K562 (cell line): ENCODE results near the gene FBXO4. TPM values are rescaled to one million over a fixed set of nuclear protein-coding genes. Genes with fewer than 3 reads are reported as not detected.
A peak's percentile ranks its signal among the peaks of the same experiment; 100 is the strongest.

Experiments used
- ATAC-seq: fragments of 200-7000 bp; cut with Tn5 transposase; 3 replicates; pipeline ENCODE4 v1.9.1; 2020; ENCODE audit warnings: moderate library complexity
- BruUV-seq: library from RNA; stranded (reverse); fragments of 400-500 nt; replicated peaks from 2 replicates; lab custom pipeline; 2021; lab: Mats Ljungman, UMichigan
- CTCF ChIA-PET: fragments of 300-600 bp; formaldehyde crosslinking; extraction: SDS; loops from one replicate; lab custom pipeline; 2021; ENCODE audit warnings: low intra/inter-chr PET ratio; lab: Yijun Ruan, JAX
- POLR2A ChIA-PET: fragments of 300-600, 350-650 bp; sonication (Branson Sonifier 250); formaldehyde crosslinking; extraction: SDS; loops from one replicate; lab custom pipeline; 2021; ENCODE audit warnings: antibody characterized with exemption, inconsistent platforms; lab: Yijun Ruan, JAX
- DNase-seq, 4 experiments: peaks; one replicate each; pipeline versions ENCODE4 v3.0.0 to v3.0.0-alpha.2; 2011 to 2018; ENCODE audit warnings: low spot score in 3 of 4, mixed read lengths in 3 of 4; ENCODE audit errors: extremely low read depth in 1 of 4
- FAIRE-seq: peaks from 2 replicates; lab custom pipeline; 2011; peaks lifted over from hg19 to GRCh38; lab: Jason Lieb, UNC
- H2AFZ ChIP-seq: 2 replicates; pipeline ENCODE4 v1.6.0; 2011; ENCODE audit warnings: low read depth, low read length, control low read depth, inconsistent platforms
- H3K27ac ChIP-seq: fragments of 200-600 bp; 3 replicates; pipeline ENCODE4 v1.8.0; 2011; ENCODE audit warnings: low read depth, mild to moderate bottlenecking, control low read depth, inconsistent platforms, low read length, moderate library complexity, mixed read lengths; ENCODE audit errors: extremely low read depth
- H3K27me3 ChIP-seq, 2 experiments: fragments of 300-600 bp in 1 of 2; 2 replicates in 1 of 2; 3 replicates in 1 of 2; pipeline versions ENCODE4 v1.6.0 to v1.8.0; 2011; ENCODE audit warnings: inconsistent platforms in 2 of 2, low read length in 2 of 2, mild to moderate bottlenecking in 1 of 2, mixed read lengths in 1 of 2, moderate library complexity in 1 of 2; ENCODE audit not compliant: control insufficient read depth in 2 of 2, insufficient read depth in 2 of 2
- H3K36me3 ChIP-seq: fragments of 300-600 bp; 3 replicates; pipeline ENCODE4 v1.8.0; 2011; ENCODE audit warnings: mild to moderate bottlenecking, low read length, inconsistent platforms; ENCODE audit not compliant: control insufficient read depth, insufficient read depth
- H3K4me1 ChIP-seq, 2 experiments: fragments of 200-600 bp in 1 of 2; replicated peaks in 1 of 2; 2 replicates in 1 of 2; 3 replicates in 1 of 2; pipeline versions ENCODE4 v1.5.1 to v1.8.0; 2011; ENCODE audit warnings: inconsistent platforms in 2 of 2, low read length in 2 of 2, mild to moderate bottlenecking in 1 of 2, mixed read lengths in 1 of 2, moderate library complexity in 1 of 2; ENCODE audit not compliant: control insufficient read depth in 2 of 2, insufficient read depth in 2 of 2
- H3K4me2 ChIP-seq: 2 replicates; pipeline ENCODE4 v1.6.1; 2011; ENCODE audit warnings: low read length, control low read depth, inconsistent platforms, mixed read lengths; ENCODE audit not compliant: insufficient read depth
- H3K4me3 ChIP-seq: fragments of 200-600 bp; sonication (generic), shearing (Covaris generic); 2 replicates; pipeline ENCODE4 v1.5.1; 2016; ENCODE audit warnings: control low read depth, inconsistent platforms
- H3K79me2 ChIP-seq: fragments of 200-600 bp; 3 replicates; pipeline ENCODE4 v1.8.0; 2011; ENCODE audit warnings: low read length, inconsistent platforms; ENCODE audit not compliant: control insufficient read depth, insufficient read depth
- H3K9ac ChIP-seq, 2 experiments: 2 replicates each; pipeline versions ENCODE4 v1.6.0 to v1.6.1; 2011; ENCODE audit warnings: low read depth in 2 of 2, low read length in 2 of 2, control low read depth in 1 of 2, inconsistent platforms in 1 of 2, mild to moderate bottlenecking in 1 of 2, mixed read lengths in 1 of 2; ENCODE audit not compliant: insufficient read depth in 1 of 2
- H3K9me1 ChIP-seq: one replicate; pipeline ENCODE4 v1.6.0; 2011; ENCODE audit warnings: inconsistent platforms, mild to moderate bottlenecking, low read length, moderate library complexity; ENCODE audit not compliant: control insufficient read depth, insufficient read depth
- H3K9me3 ChIP-seq: replicated peaks from 2 replicates; pipeline ENCODE4 v1.5.1; 2011; ENCODE audit warnings: low read depth, low read length, inconsistent platforms; ENCODE audit not compliant: control insufficient read depth, insufficient read depth
- H4K20me1 ChIP-seq: replicated peaks from 2 replicates; pipeline ENCODE4 v1.6.1; 2011; ENCODE audit warnings: low read length, inconsistent platforms, mixed read lengths; ENCODE audit not compliant: control insufficient read depth, insufficient read depth
- AFF1 ChIP-seq, 2 experiments: fragments of 450-650 bp; IDR thresholded peaks; 2 replicates each; pipeline ENCODE4 v1.6.1; 2018; ENCODE audit warnings: mild to moderate bottlenecking in 2 of 2, low read depth in 1 of 2; ENCODE audit not compliant: partially characterized antibody in 2 of 2
- U2AF2 ChIP-seq: fragments of 200-400 bp; formaldehyde crosslinking; optimal IDR thresholded peaks from 2 replicates; pipeline ENCODE3; 2017; ENCODE audit warnings: low read depth, mild to moderate bottlenecking, low read length
- WGBS: fragments of 100-300 bp; shearing (Covaris generic); methylation state at CpG from one replicate; pipeline ENCODE4 v1.1.6; 2016; ENCODE audit warnings: low coverage, mixed read lengths; ENCODE audit not compliant: insufficient coverage; ENCODE audit errors: missing lambda C conversion rate; 5-methylcytosine and 5-hydroxymethylcytosine counted together
- in situ Hi-C: fragments of 300-500 bp; cut with MboI; formaldehyde crosslinking; loops from 4 replicates; pipeline ENCODE4 v1.15.0; 2018; ENCODE audit warnings: inconsistent platforms, mixed read lengths
- intact Hi-C: fragments of 100-400 bp; cut with micrococcal nuclease; formaldehyde crosslinking; loops from 2 replicates; pipeline ENCODE4 v1.14.2; 2022
- polyA plus RNA-seq, 8 experiments: library from polyadenylated mRNA; depleted of rRNA in 4 of 8; stranded (reverse) in 5 of 8; unstranded in 3 of 8; fragments of >200 nt; fragmentation: Nextera tagmentation in 2 of 8; fragmentation: Illumina TruSeq in 1 of 8; extraction: Ambion mirVana in 2 of 8; extraction: Trizol in 1 of 8; gene quantifications; 2 replicates each; pipeline versions ENCODE4 v1.2.1 to v1.2.3, GENCODE V29; 2011 to 2014; ENCODE audit warnings: inconsistent platforms in 1 of 8, missing spikeins in 1 of 8
- total RNA-seq, 7 experiments: library from RNA; depleted of rRNA in 6 of 7; stranded (reverse); fragments of >200 nt in 6 of 7; fragmentation: Illumina TruSeq in 2 of 7; extraction: Trizol in 2 of 7; gene quantifications; 2 replicates each; pipeline versions ENCODE4 v1.2.1 to v1.2.3, GENCODE V29; 2011 to 2021; ENCODE audit warnings: low replicate concordance in 1 of 7

Gene FBXO4
- total and polyA plus RNA-seq, 9 of the 15 experiments (the other 6 are each of a cell fraction or from before 2014, with no cell fraction given): 5.9 to 33.4 (median 19.6) TPM

- Histone ChIP-seq H4K20me1 (no peaks in the 10 kb centered on the region), H3K27me3 (no peaks in the 10 kb centered on the region), H2AFZ (no peak overlapping the region), H3K9me3 (no peaks in the 10 kb centered on the region), H3K9ac (no peak overlapping the region), H3K27ac (no peak overlapping the region), H3K9me1 (no peaks in the 10 kb centered on the region), H3K79me2 (no peaks in the 10 kb centered on the region), H3K4me3 (no peak overlapping the region), H3K4me1 (0 out of 5 replicates have a peak, but pooled peaks cover 0 to 2% of the 10 kb centered on the region in 2 experiments), H3K36me3 (no peaks in the 10 kb centered on the region), H3K4me2 (no peak overlapping the region)
- ChIA-PET POLR2A (no interaction called here), CTCF (interaction anchor here (0.7 kb wide), 1 partner anchor 83 kb away, joined by 3 read pairs; no protein-coding TSS in a partner anchor)
- FAIRE-seq (no peak), ATAC-seq (no peak), DNase-seq (no peak)
- WGBS: 8% methylated on average over 3 of the region's 3 CpGs
- in situ Hi-C loops: no loop called here
- TF ChIP-seq AFF1 (IDR thresholded peaks at IDR 0.05; ENCODE audit: low read depth in 1 of 2, partially characterized antibody in 2 of 2): peak in 1 of 2 experiments; percentile 92
- TF ChIP-seq U2AF2: no peak
- intact Hi-C loops: no loop called here
- no TSS peak for BruUV-seq
Measured at GRCh38 chr5:41973087-41973486, 48.0 kb downstream of the FBXO4 start.
